Fibroblast of skin of scalp (primary cell): ENCODE data around the gene BICD1.

Experiments used
- DNase-seq: peaks from one replicate; pipeline ENCODE4 v3.0.0-alpha.2; 2013

Gene BICD1

GRCh38 chr12:32357601-32358249, 251.1 kb downstream of the BICD1 start:
- no peak for DNase-seq

GRCh38 chr12:32360956-32361355, 254.3 kb downstream of the BICD1 start:
- DNase-seq, result no peak

GRCh38 chr12:32362892-32363291, 256.2 kb downstream of the BICD1 start:
- no peak for DNase-seq

- DNase-seq, result peak; percentile 74
Measured at GRCh38 chr12:32365473-32366064, 258.9 kb downstream of the BICD1 start.

- no peak for DNase-seq
Measured at GRCh38 chr12:32366714-32367113, 260.1 kb downstream of the BICD1 start.

- no peak for DNase-seq
Measured at GRCh38 chr12:32367381-32367780, 260.7 kb downstream of the BICD1 start.

- DNase-seq, result no peak
Measured at GRCh38 chr12:32369202-32369601, 262.6 kb downstream of the BICD1 start.

GRCh38 chr12:32377344-32378055, 270.9 kb downstream of the BICD1 start:
- DNase-seq, result no peak

GRCh38 chr12:32379213-32379612, 272.6 kb downstream of the BICD1 start:
- DNase-seq, result no peak

GRCh38 chr12:32379667-32380066, 273.0 kb downstream of the BICD1 start:
- DNase-seq, result no peak

- DNase-seq, result no peak
Measured at GRCh38 chr12:32382226-32382625, 275.6 kb downstream of the BICD1 start.

- peak; percentile 16 for DNase-seq
Measured at GRCh38 chr12:32390572-32391219, 284.0 kb downstream of the BICD1 start.

GRCh38 chr12:32395026-32395425, 288.4 kb downstream of the BICD1 start:
- DNase-seq, result no peak

- no peak for DNase-seq
Measured at GRCh38 chr12:32397696-32398095, 291.0 kb downstream of the BICD1 start.

GRCh38 chr12:32398181-32398580, 291.5 kb downstream of the BICD1 start:
- no peak for DNase-seq

GRCh38 chr12:32398816-32399369, 292.2 kb downstream of the BICD1 start:
- DNase-seq, result no peak

GRCh38 chr12:32399370-32400113, 292.9 kb downstream of the BICD1 start, which contains the start of gene FGD4:
Gene FGD4 (plus strand): TSS chr12:32399558.
- DNase-seq, result peak; percentile 64

- no peak for DNase-seq
Measured at GRCh38 chr12:32400114-32400672, 293.5 kb downstream of the BICD1 start.

GRCh38 chr12:32400866-32401265, 294.2 kb downstream of the BICD1 start:
- DNase-seq, result no peak

- no peak for DNase-seq
Measured at GRCh38 chr12:32402170-32402569, 295.5 kb downstream of the BICD1 start.

GRCh38 chr12:32402946-32403345, 296.3 kb downstream of the BICD1 start:
- no peak for DNase-seq

GRCh38 chr12:32407795-32408194, 301.1 kb downstream of the BICD1 start:
- no peak for DNase-seq
